GM19351 (cell line): ENCODE measurements around the gene C1orf226.
"Not testable (repeated sequence)": the region's sequence is repeated elsewhere in the genome, so short reads cannot be mapped to it uniquely, and the experiment has no call there.

ENCODE experiments used
- ATAC-seq: cut with Tn5 transposase; IDR thresholded peaks from one replicate; pipeline ENCODE4 v1.9.1; 2021; ENCODE audit warnings: mild to moderate bottlenecking, moderate library complexity; ENCODE audit not compliant: unreplicated experiment

The C1orf226 gene

DNA sequence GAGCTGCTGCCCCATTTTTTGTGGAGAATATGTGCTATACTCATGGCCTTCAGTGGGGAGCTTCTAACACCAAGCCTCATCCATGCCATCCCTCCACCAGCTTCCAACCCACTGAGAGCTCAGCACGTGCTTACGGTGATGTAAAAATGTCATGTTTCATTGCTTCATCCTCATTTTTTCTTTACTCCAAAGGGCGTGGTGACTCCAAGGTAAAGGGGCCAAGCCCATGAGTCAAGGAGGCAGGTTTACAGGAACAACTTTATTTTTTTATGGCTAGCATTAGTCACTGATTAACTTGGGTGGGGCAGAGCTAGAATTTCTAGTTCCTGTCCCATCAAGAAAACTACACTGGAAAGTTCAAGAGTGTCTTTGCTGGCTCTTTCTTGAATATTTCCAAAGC lies at the start of gene C1orf226:
C1orf226 (plus strand) TSS at position 346 of the 400 bp plus-strand sequence. CDS start 174 bp downstream, outside the sequence.
- no peak for ATAC-seq

GRCh38 chr1:162333991-162334390 lies 47.5 kb upstream of the C1orf226 start:
- ATAC-seq, result no peak

DNA sequence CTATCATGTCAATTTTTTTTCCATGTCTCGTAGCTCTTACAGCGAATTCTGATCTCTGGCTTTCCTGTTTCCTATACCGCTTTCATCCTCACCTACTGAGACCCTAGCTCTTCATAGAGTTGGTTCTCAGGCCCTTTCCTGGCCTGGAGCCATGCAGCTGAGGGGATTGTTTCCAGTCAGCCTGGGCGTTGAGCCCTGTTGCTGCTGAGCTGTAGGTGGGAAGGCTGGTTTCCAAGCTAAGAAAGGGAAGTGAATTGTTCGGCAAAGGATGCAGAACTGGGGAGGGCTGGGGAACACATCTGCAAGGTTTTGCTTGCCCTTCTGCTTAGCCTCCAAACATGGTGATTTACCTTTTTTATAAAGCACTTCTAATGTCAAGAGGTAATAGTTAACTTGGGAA lies 46.4 kb upstream of the C1orf226 start:
- ATAC-seq, result no peak

DNA sequence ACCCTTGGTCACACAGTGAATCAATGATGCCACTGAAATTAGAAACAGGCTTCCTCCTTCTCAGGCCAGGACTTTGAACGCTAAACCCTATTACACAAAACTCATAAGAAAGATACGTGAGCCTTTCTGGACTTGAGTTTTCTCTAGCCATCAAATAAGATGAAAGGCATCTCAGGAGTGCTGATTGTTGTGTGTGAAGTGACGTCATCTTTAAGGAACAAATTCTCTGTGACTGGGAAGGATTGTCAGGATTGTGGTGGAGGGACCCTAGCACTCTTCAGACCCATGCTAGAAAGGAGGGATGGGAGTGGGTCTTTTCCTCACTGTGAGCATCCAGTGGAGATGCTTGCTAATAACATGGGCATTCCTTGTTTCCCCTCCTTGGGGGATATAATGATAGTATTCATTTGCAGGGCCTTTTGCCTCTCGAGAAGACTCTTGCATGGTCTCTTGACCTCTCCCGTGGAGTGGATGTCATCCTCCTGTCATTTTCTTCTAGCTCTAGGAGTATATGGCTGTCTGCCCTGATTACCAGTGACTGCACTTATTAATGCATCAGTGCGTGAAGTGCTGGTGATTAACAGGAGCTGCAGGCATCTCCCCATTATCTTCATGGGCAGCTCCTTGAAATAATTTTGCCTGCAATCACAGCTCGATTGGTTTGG lies 44.8 kb upstream of the C1orf226 start:
- ATAC-seq, result no peak

DNA sequence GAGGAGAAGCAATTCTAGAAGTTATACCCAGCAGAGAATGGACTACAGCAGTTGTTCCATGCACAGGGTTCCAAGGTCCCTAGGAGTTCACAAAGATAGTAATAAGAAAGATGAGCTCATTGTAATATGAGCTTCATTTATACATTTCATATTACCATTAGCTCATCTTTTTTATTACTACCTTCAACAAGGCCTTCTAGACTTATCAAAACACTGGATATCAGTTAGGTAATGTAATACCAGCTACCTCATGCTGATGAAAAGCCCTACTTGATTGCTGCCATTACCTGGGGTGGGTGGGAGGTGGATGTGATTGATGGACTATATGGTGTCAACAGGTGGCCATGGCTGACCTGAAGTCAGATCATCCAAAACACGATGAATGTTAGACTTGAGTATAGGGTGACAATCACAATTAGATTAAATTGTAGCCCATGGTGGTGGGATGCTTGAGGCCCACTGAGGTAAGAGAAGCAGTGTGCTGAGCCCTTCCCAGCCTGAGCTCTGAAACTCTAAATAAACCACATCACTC lies 39.0 kb upstream of the C1orf226 start:
- no peak for ATAC-seq

GRCh38 chr1:162343470-162343869 lies 38.1 kb upstream of the C1orf226 start:
- ATAC-seq, result no peak

DNA sequence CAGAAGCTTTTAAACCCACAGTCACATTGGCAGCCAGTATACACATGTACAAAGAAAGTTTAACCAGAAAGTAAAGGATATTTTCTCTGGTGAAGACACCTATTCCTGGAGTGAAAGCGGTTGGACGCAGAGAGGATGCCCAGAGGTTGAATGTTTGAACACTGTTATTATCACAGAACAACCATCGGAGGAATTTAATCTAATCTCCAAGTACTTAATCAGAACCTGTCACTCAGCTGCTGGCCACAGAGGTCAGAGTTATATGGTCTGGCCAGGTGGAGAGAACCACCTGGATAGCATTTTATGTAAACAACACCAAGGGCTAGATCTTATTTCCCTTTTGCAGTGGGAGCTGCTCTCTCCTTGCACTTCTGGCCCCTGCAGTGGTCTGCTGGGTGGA lies 34.2 kb upstream of the C1orf226 start:
- ATAC-seq, result no peak

DNA sequence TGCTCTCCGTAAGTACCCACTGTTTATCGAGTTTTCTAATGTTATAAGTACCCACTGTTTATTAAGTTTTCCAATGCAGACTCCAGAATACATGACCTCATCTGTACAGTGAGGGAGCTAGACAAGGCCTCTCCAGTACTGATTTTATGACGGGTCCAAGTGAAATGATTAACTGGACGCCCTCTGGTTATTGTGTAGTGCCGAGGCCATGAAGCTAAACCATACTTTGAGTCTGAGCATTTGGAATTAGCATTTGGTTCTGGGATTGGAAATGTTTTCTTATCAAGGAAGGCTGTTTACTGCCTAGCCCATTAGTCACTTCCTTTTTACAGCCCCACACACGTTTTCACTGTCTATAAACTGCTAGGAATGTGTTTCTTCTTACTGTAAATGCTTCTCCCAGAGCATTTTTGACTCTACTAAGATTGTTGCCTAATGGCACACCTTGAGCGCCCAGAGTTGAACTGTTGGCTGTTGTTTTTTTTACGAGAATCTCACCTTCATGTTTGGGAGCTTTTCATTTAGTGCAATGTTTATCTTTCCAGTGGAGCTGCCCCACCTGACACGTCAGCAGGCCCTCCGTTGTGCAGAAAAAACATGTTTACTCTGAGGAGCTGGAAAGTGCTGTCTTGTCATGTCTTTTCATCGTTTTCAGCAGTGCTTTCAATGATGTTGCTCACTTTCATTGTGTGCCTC lies 31.7 kb upstream of the C1orf226 start:
- ATAC-seq, result no peak

DNA sequence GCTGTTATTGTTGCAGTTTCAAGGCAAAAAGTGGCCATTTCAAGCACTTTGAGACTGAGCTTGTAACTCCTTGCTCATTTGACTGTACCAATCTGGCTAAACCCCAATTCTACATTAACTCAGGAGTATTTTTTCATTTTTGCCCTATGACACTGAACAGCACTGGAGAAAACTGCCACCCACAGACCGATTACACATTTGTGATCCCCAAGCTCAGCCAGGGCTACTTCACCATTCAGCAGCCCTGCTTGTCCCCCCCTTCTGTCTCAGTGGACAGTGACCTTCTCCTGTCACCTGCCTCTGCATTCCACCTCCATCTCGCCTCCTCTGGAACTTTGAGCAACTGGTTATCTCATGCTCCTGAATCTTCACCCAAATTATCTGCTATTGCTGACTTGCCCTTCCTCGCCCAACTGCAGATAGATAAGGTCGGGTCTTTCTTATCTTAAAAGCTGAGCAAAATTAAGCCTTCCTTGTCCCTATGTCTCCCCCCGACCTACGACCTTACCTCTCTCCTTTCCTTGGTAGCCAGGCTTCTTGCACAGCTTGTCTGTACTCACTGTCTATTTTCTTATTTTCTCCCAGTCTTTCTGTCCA lies 30.2 kb upstream of the C1orf226 start:
- ATAC-seq, result no peak

- not testable (repeated sequence) for ATAC-seq
Observed at GRCh38 chr1:162351874-162352273, 29.7 kb upstream of the C1orf226 start.

GRCh38 chr1:162353078-162353477 lies 28.4 kb upstream of the C1orf226 start:
- ATAC-seq, result no peak

- ATAC-seq, result no peak
Observed at GRCh38 chr1:162353702-162354101, 27.8 kb upstream of the C1orf226 start.

GRCh38 chr1:162357681-162358266 lies 23.8 kb upstream of the C1orf226 start:
- ATAC-seq, result no peak

DNA sequence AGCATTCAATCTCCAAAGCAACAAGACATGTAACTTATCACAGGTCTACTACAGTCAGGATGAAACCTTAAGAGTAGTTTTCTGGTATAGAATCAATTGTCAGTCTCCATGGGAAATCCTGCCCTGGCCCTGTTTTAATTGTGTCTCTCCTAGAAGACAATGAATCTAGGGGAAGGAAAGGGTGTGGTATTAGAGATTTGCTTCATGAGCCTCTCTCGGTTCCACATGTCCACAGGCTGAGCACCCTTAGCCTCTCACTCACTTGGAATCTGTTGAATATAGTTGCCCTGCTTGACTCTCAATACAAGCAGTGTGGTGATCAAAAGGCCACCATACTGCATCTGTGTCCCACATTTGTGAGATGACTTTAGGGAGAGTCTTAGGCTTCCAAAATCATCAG lies 22.6 kb upstream of the C1orf226 start:
- no peak for ATAC-seq

- no peak for ATAC-seq
Observed at GRCh38 chr1:162359523-162360236, 21.8 kb upstream of the C1orf226 start.

DNA sequence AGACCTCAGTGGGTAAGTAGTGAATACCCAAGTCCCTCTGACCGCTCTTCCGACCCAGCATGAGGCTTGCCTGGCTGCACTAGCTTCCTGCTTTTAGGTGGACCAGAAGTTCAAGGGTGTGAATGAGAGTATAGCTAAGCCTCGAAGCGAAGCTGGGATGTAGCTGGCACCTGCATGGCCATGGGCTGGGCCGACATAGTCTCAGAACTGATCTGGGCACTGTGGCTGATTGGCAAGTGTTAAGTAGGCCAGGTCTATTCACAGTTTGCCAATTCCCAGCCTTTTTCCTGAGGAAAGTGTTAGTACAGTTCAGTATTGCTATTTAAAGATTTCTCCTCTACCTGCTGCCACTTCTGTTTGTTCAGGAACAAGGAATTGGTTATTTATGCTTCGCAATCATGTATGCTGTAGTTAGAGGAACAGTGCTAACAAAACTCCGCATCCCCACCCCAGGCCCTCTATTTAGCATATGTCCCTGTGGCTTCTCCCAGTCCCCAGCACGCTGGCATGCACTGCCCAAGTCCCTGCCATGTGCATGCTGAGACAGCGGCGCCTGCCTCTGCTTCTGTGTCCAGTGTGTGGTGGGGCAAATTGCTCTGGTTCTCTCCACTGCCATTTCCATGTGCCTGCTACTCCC lies 21.2 kb upstream of the C1orf226 start:
- no peak for ATAC-seq

DNA sequence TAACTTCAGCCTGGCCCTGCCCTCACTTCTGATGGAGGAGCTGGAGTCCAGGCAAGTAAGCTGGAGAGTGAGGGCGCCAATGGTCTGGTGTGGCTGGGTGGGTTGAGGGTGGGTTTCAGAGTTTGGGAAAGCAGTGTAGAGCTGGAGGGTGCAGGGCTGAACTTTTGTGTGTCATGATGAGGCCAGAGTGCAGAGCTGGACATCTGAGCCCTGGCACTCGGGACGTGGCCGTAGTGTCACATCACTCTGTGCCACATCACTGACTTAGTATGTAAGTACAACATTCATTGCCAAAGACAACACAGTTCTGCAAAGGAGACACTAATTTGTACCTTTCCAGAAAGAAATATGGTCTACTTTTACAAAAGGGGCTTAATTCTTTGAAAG lies 20.7 kb upstream of the C1orf226 start:
- no peak for ATAC-seq

- ATAC-seq, result peak; percentile 34
Observed at GRCh38 chr1:162361349-162361748, 20.2 kb upstream of the C1orf226 start.

- ATAC-seq, result no peak
Observed at GRCh38 chr1:162363823-162364222, 17.7 kb upstream of the C1orf226 start.

DNA sequence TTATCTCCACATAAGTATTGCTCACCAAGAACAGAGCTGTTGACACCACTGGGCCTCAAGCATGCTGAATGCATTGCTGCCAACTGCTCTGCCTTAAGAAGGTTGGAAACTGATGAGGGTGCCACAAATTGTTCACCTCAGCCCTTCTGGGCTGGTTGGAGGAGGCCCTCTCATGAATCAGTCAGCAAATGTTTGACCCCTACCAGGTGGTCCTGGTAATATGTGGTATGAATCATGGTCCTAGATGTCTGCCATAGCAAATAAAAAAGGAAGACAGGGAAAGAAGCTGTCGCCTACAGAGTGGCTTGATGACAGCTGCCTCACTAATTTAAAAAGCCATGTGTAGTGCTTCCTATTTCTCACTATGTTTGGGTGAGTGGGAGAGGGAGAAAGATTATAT lies 17.0 kb upstream of the C1orf226 start:
- no peak for ATAC-seq
